GM23338 (cell line): ENCODE measurements around the gene TMEM53. TPM values are rescaled to one million over a fixed set of nuclear protein-coding genes. Genes with fewer than 3 reads are reported as not detected.

Source experiments
- ATAC-seq: fragments of 200-7000 bp; cut with Tn5 transposase; 3 replicates; pipeline ENCODE4 v1.9.1; 2020
- DNase-seq: peaks from one replicate; pipeline ENCODE4 v3.0.0-alpha.2; 2015; ENCODE audit warnings: low spot score
- H2AFZ ChIP-seq: fragments of 200-600 bp; sonication (generic); 2 replicates; pipeline ENCODE4 v1.8.0; 2016; ENCODE audit warnings: antibody characterized with exemption, mild to moderate bottlenecking, moderate library complexity
- H3F3A ChIP-seq: fragments of 200-600 bp; sonication (generic); replicated peaks from 2 replicates; pipeline ENCODE4 v1.8.0; 2017; ENCODE audit warnings: antibody characterized with exemption, mixed run types, low read depth
- H3K27ac ChIP-seq: fragments of 200-600 bp; sonication (generic); 2 replicates; pipeline ENCODE4 v1.6.1; 2016; ENCODE audit warnings: low read depth
- H3K27me3 ChIP-seq: fragments of 200-600 bp; sonication (generic); 2 replicates; pipeline ENCODE4 v1.8.0; 2016; ENCODE audit warnings: mild to moderate bottlenecking, mixed run types, moderate library complexity; ENCODE audit not compliant: insufficient read depth
- H3K36me3 ChIP-seq: fragments of 200-600 bp; sonication (generic); 2 replicates; pipeline ENCODE4 v1.8.0; 2016; ENCODE audit warnings: mild to moderate bottlenecking; ENCODE audit not compliant: insufficient read depth
- H3K4me1 ChIP-seq: fragments of 200-600 bp; sonication (generic); 2 replicates; pipeline ENCODE4 v1.8.0; 2016; ENCODE audit warnings: mild to moderate bottlenecking, moderate library complexity; ENCODE audit not compliant: insufficient read depth
- H3K4me2 ChIP-seq: fragments of 200-600 bp; sonication (generic); 2 replicates; pipeline ENCODE4 v1.7.1; 2017; ENCODE audit warnings: mixed run types
- H3K4me3 ChIP-seq: fragments of 200-600 bp; sonication (generic); 2 replicates; pipeline ENCODE4 v1.6.1; 2016; ENCODE audit warnings: mixed run types
- H3K79me2 ChIP-seq: fragments of 200-600 bp; sonication (generic); replicated peaks from 2 replicates; pipeline ENCODE4 v1.8.0; 2017; ENCODE audit warnings: mild to moderate bottlenecking; ENCODE audit not compliant: insufficient read depth
- H3K9me2 ChIP-seq: fragments of 200-600 bp; sonication (generic); 2 replicates; pipeline ENCODE4 v1.8.0; 2017; ENCODE audit not compliant: insufficient read depth
- H4K20me1 ChIP-seq: fragments of 200-600 bp; sonication (generic); replicated peaks from 2 replicates; pipeline ENCODE4 v1.8.0; 2017; ENCODE audit warnings: mild to moderate bottlenecking; ENCODE audit not compliant: insufficient read depth
- H3K27ac Mint-ChIP-seq: 2 replicates; pipeline ENCODE4 v1.8.0; 2020; ENCODE audit warnings: inconsistent platforms, mild to moderate bottlenecking, moderate library complexity, mixed read lengths
- H3K27me3 Mint-ChIP-seq: 3 replicates; pipeline ENCODE4 v1.8.0; 2022; ENCODE audit warnings: low read depth, mild to moderate bottlenecking, moderate library complexity, mixed read lengths, inconsistent platforms; ENCODE audit not compliant: insufficient read depth, poor library complexity
- H3K36me3 Mint-ChIP-seq: 3 replicates; pipeline ENCODE4 v1.8.0; 2021; ENCODE audit warnings: low read depth, mild to moderate bottlenecking, inconsistent platforms, moderate library complexity, mixed read lengths
- H3K4me1 Mint-ChIP-seq: 3 replicates; pipeline ENCODE4 v1.8.0; 2020; ENCODE audit warnings: mild to moderate bottlenecking, inconsistent platforms, mixed read lengths
- H3K4me3 Mint-ChIP-seq: 3 replicates; pipeline ENCODE4 v1.8.0; 2021; ENCODE audit warnings: moderate library complexity, mild to moderate bottlenecking, inconsistent platforms, mixed read lengths
- H3K9me3 Mint-ChIP-seq: 3 replicates; pipeline ENCODE4 v1.8.0; 2020; ENCODE audit warnings: moderate library complexity, mild to moderate bottlenecking, inconsistent platforms, mixed read lengths
- CTCF ChIP-seq, 2 experiments: fragments of 200-600 bp in 1 of 2; sonication (generic) in 1 of 2; conservative IDR thresholded peaks; 2 replicates each; pipeline versions ENCODE4 v1.5.1 to v1.6.1; 2016 to 2017; ENCODE audit warnings: antibody characterized with exemption in 2 of 2, low read depth in 2 of 2, mild to moderate bottlenecking in 2 of 2, moderate library complexity in 1 of 2
- EZH2 ChIP-seq: fragments of 200-600 bp; sonication (generic); IDR thresholded peaks from one replicate; pipeline ENCODE4 v1.8.0; 2017; ENCODE audit warnings: antibody characterized with exemption, mild to moderate bottlenecking, low read depth; ENCODE audit not compliant: unreplicated experiment
- JUNB ChIP-seq: IDR thresholded peaks from one replicate; pipeline ENCODE4 v1.6.1; 2016; ENCODE audit warnings: antibody characterized with exemption; ENCODE audit not compliant: unreplicated experiment
- POLR2AphosphoS5 ChIP-seq: IDR thresholded peaks from 2 replicates; pipeline ENCODE4 v1.6.1; 2016; ENCODE audit warnings: antibody characterized with exemption, low read depth
- STAT1 ChIP-seq: IDR thresholded peaks from one replicate; pipeline ENCODE4 v1.6.1; 2016; ENCODE audit warnings: antibody characterized with exemption; ENCODE audit not compliant: unreplicated experiment
- ZNF331 ChIP-seq: fragments of 250-450 bp; sonication (Bioruptor Pico); IDR thresholded peaks from 2 replicates; pipeline ENCODE4 v1.5.0; 2020; ENCODE audit warnings: low read depth, mild to moderate bottlenecking, moderate library complexity
- ZNF462 ChIP-seq: fragments of 250-450 bp; sonication (Bioruptor Pico); IDR thresholded peaks from 2 replicates; pipeline ENCODE4 v1.5.0; 2020; ENCODE audit warnings: mild to moderate bottlenecking, moderate library complexity
- polyA plus RNA-seq: library from polyadenylated mRNA; unstranded; fragments of >200 nt; fragmentation: Nextera tagmentation; extraction: Ambion mirVana; gene quantifications from 2 replicates; pipeline ENCODE4 v1.2.1, GENCODE V29; 2016
- total RNA-seq: library from RNA; depleted of rRNA; stranded (reverse); fragments of >200 nt; shearing (Covaris generic); gene quantifications from 2 replicates; pipeline ENCODE4 v1.2.3, GENCODE V29; 2014

TMEM53 gene
- total and polyA plus RNA-seq, 2 experiments from 2014 or later = 15.4 to 20.8 TPM

GRCh38 chr1:44636688-44637598 lies 37.3 kb downstream of the TMEM53 start:
- Mint-ChIP-seq H3K36me3 (peaks cover 87% of the 10 kb centered on the region), H3K27ac (no peak overlapping the region), H3K4me1 (peaks cover 10% of the 10 kb centered on the region; the same call in 2 of the 3 replicates), H3K4me3 (no peak overlapping the region), H3K9me3 (no peaks in the 10 kb centered on the region), H3K27me3 (peaks cover 4% of the 10 kb centered on the region)
- Histone ChIP-seq H2AFZ (no peak overlapping the region), H4K20me1 (peaks cover 22% of the 10 kb centered on the region), H3K4me1 (peaks cover 7% of the 10 kb centered on the region), H3K9me2 (no peaks in the 10 kb centered on the region), H3F3A (peaks cover 24% of the 10 kb centered on the region), H3K27ac (no peak overlapping the region), H3K27me3 (no peaks in the 10 kb centered on the region), H3K79me2 (peaks cover 25% of the 10 kb centered on the region), H3K4me2 (no peak overlapping the region), H3K36me3 (peaks cover 24% of the 10 kb centered on the region), H3K4me3 (no peak overlapping the region)
- no peak for ATAC-seq
- no peak for DNase-seq
- TF ChIP-seq ZNF462 (CRISPR knock-in tag) = no peak
- TF ChIP-seq CTCF (conservative IDR thresholded peaks at IDR 0.05; ENCODE audit: low read depth in 2 of 2) = no peak
- TF ChIP-seq POLR2AphosphoS5 = no peak
- TF ChIP-seq JUNB = no peak
- no peak for TF ChIP-seq STAT1
- no peak for TF ChIP-seq EZH2
- no peak for TF ChIP-seq ZNF331
